Sigmoid colon (tissue), 4 donors: Measurements from ENCODE around the gene ARHGAP45.

Source experiments
- EP300 ChIP-seq, 4 donors: sonication (generic); formaldehyde crosslinking; IDR thresholded peaks; one replicate each; pipeline ENCODE4 v1.6.1; 2017; ENCODE audit warnings: antibody characterized with exemption in 4 of 4
- TF ChIP-seq, protein P1 (sequence below), 4 experiments: fragments of 450-650 bp in 3 of 4; fragments of 200-600 bp in 1 of 4; IDR thresholded peaks; one replicate each; pipeline ENCODE4 v1.5.1; 2016 to 2019; ENCODE audit warnings: antibody characterized with exemption in 4 of 4, mild to moderate bottlenecking in 3 of 4, moderate library complexity in 2 of 4

- peak in 1 of 4 donors; percentile 71 for TF ChIP-seq EP300 (IDR thresholded peaks at IDR 0.05)
- TF ChIP-seq, protein P1, sequence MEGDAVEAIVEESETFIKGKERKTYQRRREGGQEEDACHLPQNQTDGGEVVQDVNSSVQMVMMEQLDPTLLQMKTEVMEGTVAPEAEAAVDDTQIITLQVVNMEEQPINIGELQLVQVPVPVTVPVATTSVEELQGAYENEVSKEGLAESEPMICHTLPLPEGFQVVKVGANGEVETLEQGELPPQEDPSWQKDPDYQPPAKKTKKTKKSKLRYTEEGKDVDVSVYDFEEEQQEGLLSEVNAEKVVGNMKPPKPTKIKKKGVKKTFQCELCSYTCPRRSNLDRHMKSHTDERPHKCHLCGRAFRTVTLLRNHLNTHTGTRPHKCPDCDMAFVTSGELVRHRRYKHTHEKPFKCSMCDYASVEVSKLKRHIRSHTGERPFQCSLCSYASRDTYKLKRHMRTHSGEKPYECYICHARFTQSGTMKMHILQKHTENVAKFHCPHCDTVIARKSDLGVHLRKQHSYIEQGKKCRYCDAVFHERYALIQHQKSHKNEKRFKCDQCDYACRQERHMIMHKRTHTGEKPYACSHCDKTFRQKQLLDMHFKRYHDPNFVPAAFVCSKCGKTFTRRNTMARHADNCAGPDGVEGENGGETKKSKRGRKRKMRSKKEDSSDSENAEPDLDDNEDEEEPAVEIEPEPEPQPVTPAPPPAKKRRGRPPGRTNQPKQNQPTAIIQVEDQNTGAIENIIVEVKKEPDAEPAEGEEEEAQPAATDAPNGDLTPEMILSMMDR (IDR thresholded peaks at IDR 0.05) = no peak
These were observed 46.0 kb upstream of the ARHGAP45 start, which contains the start of gene TMEM259 for GRCh38 chr19:1020868-1021425.
